Adrenal gland (tissue), 12 donors: Measurements from ENCODE around the gene ERC2. TPM values are rescaled to one million over a fixed set of nuclear protein-coding genes. Genes with fewer than 3 reads are reported as not detected.

Source experiments
- DNase-seq, 7 donors: peaks; one replicate each; pipeline ENCODE4 v3.0.0-alpha.2; 2019 to 2020
- H3K27ac ChIP-seq, 5 donors: fragments of 200-600 bp; sonication (generic) in 4 of 5; 1 replicate in 3 of 5; 2 replicates in 2 of 5; pipeline versions ENCODE4 v1.5.1 to v1.8.0; 2016 to 2020; ENCODE audit warnings: mild to moderate bottlenecking in 1 of 5
- H3K27me3 ChIP-seq: fragments of 200-600 bp; 2 replicates; pipeline ENCODE4 v1.8.0; 2021
- H3K36me3 ChIP-seq, 2 donors: fragments of 200-600 bp; replicated peaks in 1 of 2; 1 replicate in 1 of 2; 2 replicates in 1 of 2; pipeline versions ENCODE4 v1.5.1 to v1.8.0; 2018 to 2022
- H3K4me1 ChIP-seq, 2 donors: fragments of 200-600 bp; replicated peaks in 1 of 2; 1 replicate in 1 of 2; 2 replicates in 1 of 2; pipeline versions ENCODE4 v1.5.1 to v1.8.0; 2018 to 2021
- H3K4me3 ChIP-seq, 4 donors: fragments of 200-600 bp; sonication (generic) in 3 of 4; one replicate each; pipeline ENCODE4 v1.5.1; 2016 to 2018
- H3K9me3 ChIP-seq, 3 donors: fragments of 200-600 bp; sonication (generic) in 1 of 3; replicated peaks in 1 of 3; 1 replicate in 2 of 3; 2 replicates in 1 of 3; pipeline versions ENCODE4 v1.5.1 to v1.8.0; 2016 to 2021
- CTCF ChIP-seq, 6 experiments: fragments of 450-650 bp in 4 of 6; fragments of 200-600 bp in 2 of 6; sonication (generic) in 1 of 6; IDR thresholded peaks; 1 replicate in 5 of 6; 2 replicates in 1 of 6; pipeline versions ENCODE4 v1.5.1 to v1.8.0; 2016 to 2021; ENCODE audit warnings: antibody characterized with exemption in 6 of 6, mild to moderate bottlenecking in 2 of 6, moderate library complexity in 1 of 6
- POLR2A ChIP-seq, 2 donors: fragments of 450-650 bp; IDR thresholded peaks; one replicate each; pipeline ENCODE4 v1.6.1; 2017; ENCODE audit warnings: antibody characterized with exemption in 2 of 2, mild to moderate bottlenecking in 2 of 2, moderate library complexity in 1 of 2
- WGBS, 4 donors: extraction: QIAGEN DNeasy Blood & Tissue Kit in 2 of 4; methylation state at CpG; one replicate each; pipeline versions ENCODE4 v1.1.5 to v1.1.7; 2013 to 2017; 5-methylcytosine and 5-hydroxymethylcytosine counted together
- intact Hi-C, 2 donors: fragments of 100-400 bp; cut with DNase I; formaldehyde crosslinking; loops; one replicate each; pipeline versions ENCODE4 v1.14.1 to v1.15.0; 2022 to 2023
- polyA plus RNA-seq, 3 donors: library from polyadenylated mRNA; stranded (reverse); fragments of 200-250 nt in 2 of 3; fragments of 350-450 nt in 1 of 3; fragmentation: Illumina TruSeq in 1 of 3; extraction: RNeasy Lipid Tissue Mini Kit (QIAGEN cat#74804) in 1 of 3; gene quantifications; one replicate each; pipeline ENCODE4 v1.2.3, GENCODE V29; 2013 to 2014
- total RNA-seq, 9 donors: library from RNA; depleted of rRNA in 4 of 9; stranded (reverse); fragments of >200 nt in 4 of 9; fragments of 120-200 nt in 1 of 9; fragmentation: NEBNext Ultra II Directional in 1 of 9; extraction: Animal tissue kit (Norgen Biotek cat#: 25700) in 1 of 9; gene quantifications; one replicate each; pipeline versions ENCODE4 v1.1.0 to v1.2.4, GENCODE V29; 2013 to 2023
- donor health status: healthy with polysubstance abuse.
- donor health status: Bipolar disorder and iron deficiency.
- donor health status: DM: yes; HTN: yes; CAD: no.
- donor health status: DM: no; HTN: no; CAD: no.
- donor health status: DM: no; HTN: no; CAD: no.
- donor health status: DM: yes; HTN: yes; CAD: no.

Gene ERC2
- total and polyA plus RNA-seq, 12 donors: 0.47 to 5.8 (median 1.5) TPM

- Histone ChIP-seq H3K36me3 (no peaks in the 10 kb centered on the region), H3K27ac (no peak overlapping the region), H3K9me3 (no peaks in the 10 kb centered on the region), H3K4me1 (no peaks in the 10 kb centered on the region), H3K27me3 (peaks cover 3% of the 10 kb centered on the region), H3K4me3 (no peak overlapping the region)
- TF ChIP-seq CTCF (IDR thresholded peaks at IDR 0.05): no peak
- no peak for TF ChIP-seq POLR2A (IDR thresholded peaks at IDR 0.05)
- 68 to 80% (median 72%) methylated on average over 9 to 10 of the region's 10 CpGs for WGBS, 4 donors
- DNase-seq: no peak
- intact Hi-C loops: no loop called here
These were observed 820.6 kb downstream of the ERC2 start for GRCh38 chr3:55647670-55648069.

- no peaks in the 10 kb centered on the region for H3K9me3 ChIP-seq
- no peaks in the 10 kb centered on the region for H3K36me3 ChIP-seq
- TF ChIP-seq CTCF (IDR thresholded peaks at IDR 0.05): no peak
- no peak for TF ChIP-seq POLR2A (IDR thresholded peaks at IDR 0.05)
- intact Hi-C loops: no loop called here
- DNase-seq: no peak
- peaks cover 3% of the 10 kb centered on the region for H3K27me3 ChIP-seq
- H3K4me3 ChIP-seq: no peak overlapping the region
- no peak overlapping the region for H3K27ac ChIP-seq
- H3K4me1 ChIP-seq: no peaks in the 10 kb centered on the region
- WGBS, 4 donors: 50 to 60% (median 53%) methylated on average over 10 of the region's 10 CpGs
These were observed 821.2 kb downstream of the ERC2 start for GRCh38 chr3:55647063-55647462.

- Histone ChIP-seq H3K4me1 (no peaks in the 10 kb centered on the region), H3K4me3 (no peak overlapping the region), H3K9me3 (no peaks in the 10 kb centered on the region), H3K27me3 (no peaks in the 10 kb centered on the region), H3K36me3 (no peaks in the 10 kb centered on the region), H3K27ac (no peak overlapping the region)
- DNase-seq: no peak
- no peak for TF ChIP-seq CTCF (IDR thresholded peaks at IDR 0.05)
- no peak for TF ChIP-seq POLR2A (IDR thresholded peaks at IDR 0.05)
- 86 to 96% (median 90%) methylated on average over 3 of the region's 3 CpGs for WGBS, 4 donors
- intact Hi-C loops: no loop called here
These were observed 822.1 kb downstream of the ERC2 start for GRCh38 chr3:55646121-55646520.

GRCh38 chr3:55645422-55645821 is 822.8 kb downstream of the ERC2 start:
- H3K4me1 ChIP-seq: no peaks in the 10 kb centered on the region

More at GRCh38 chr3:55645422-55645821, 822.8 kb downstream of the ERC2 start:
- WGBS, 4 donors: 11 to 25% (median 20%) methylated on average over 4 of the region's 4 CpGs
- no peak overlapping the region for H3K4me3 ChIP-seq
- DNase-seq: no peak
- no peak overlapping the region for H3K27ac ChIP-seq
- H3K36me3 ChIP-seq: no peaks in the 10 kb centered on the region
- H3K27me3 ChIP-seq: no peaks in the 10 kb centered on the region
- intact Hi-C loops: no loop called here
- TF ChIP-seq POLR2A (IDR thresholded peaks at IDR 0.05) (no peak), CTCF (IDR thresholded peaks at IDR 0.05) (no peak)
- no peaks in the 10 kb centered on the region for H3K9me3 ChIP-seq
